HTR-8/SVneo (cell line): Measurements from ENCODE around the gene CXCL8.
"Not testable (repeated sequence)": the region's sequence is repeated elsewhere in the genome, so short reads cannot be mapped to it uniquely, and the experiment has no call there.

Experiments
- DNase-seq: peaks from one replicate; pipeline ENCODE4 v3.0.0; 2011; ENCODE audit warnings: low spot score, mixed read lengths; ENCODE audit not compliant: insufficient read length
- FAIRE-seq: peaks from 2 replicates; lab custom pipeline; 2011; peaks lifted over from hg19 to GRCh38; lab: Jason Lieb, UNC

The CXCL8 gene

GRCh38 chr4:73740353-73740778 is at the start of gene CXCL8:
Gene CXCL8, plus strand, starts transcription at chr4:73740569. Its CDS starts 90 bp downstream, at chr4:73740659.
- DNase-seq (no peak), FAIRE-seq (no peak)

GRCh38 chr4:73691201-73691600 is 49.2 kb upstream of the CXCL8 start:
- DNase-seq, FAIRE-seq: not testable (repeated sequence)

- FAIRE-seq = no peak
- DNase-seq = no peak
Measured at GRCh38 chr4:73691759-73692158, 48.6 kb upstream of the CXCL8 start.

DNA sequence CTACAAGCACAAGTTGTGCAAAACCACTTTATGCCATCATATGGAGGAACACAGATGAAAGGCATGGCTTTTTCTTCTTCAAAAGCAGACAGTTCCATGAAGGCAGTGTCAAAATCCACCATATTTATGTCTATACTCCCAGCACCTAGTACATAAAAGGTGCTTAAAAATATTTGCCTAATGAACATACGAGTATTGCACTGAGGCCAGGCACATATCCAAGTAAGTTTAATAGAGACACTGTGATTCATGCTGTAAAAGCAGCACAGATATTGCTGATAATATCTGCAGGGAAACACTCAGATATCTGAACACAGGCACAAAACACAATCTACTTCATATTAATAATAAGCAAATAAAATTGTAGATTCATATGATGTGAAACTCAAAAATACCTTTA is 48.1 kb upstream of the CXCL8 start:
- no peak for FAIRE-seq
- DNase-seq = no peak

DNA sequence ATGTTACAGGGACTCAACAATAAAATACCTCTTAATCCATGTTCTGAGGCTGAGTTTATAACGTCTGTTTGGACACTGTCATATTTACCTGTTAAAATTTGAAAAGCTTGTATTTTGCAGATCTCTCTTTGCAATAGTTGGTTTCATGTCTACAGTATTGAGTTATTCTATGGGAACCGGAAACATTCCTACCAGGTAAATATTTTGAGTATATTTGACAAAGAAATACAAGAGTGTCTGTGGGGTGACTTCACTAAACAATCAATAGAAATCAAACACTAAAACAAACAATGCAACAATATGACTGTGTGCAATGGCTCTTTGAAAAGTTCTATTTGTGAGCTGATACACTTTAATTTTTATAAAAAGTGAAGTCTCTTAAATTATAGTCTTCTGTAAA is 47.7 kb upstream of the CXCL8 start:
- DNase-seq = no peak

GRCh38 chr4:73693811-73694210 is 46.6 kb upstream of the CXCL8 start:
- DNase-seq (no peak), FAIRE-seq (no peak)

More for the DNA sequence above, 47.7 kb upstream of the CXCL8 start:
- FAIRE-seq = no peak

- DNase-seq = no peak
- FAIRE-seq = no peak
Measured at GRCh38 chr4:73698217-73698616, 42.2 kb upstream of the CXCL8 start.

GRCh38 chr4:73701116-73701515 is 39.3 kb upstream of the CXCL8 start:
- no peak for FAIRE-seq
- DNase-seq = no peak

DNA sequence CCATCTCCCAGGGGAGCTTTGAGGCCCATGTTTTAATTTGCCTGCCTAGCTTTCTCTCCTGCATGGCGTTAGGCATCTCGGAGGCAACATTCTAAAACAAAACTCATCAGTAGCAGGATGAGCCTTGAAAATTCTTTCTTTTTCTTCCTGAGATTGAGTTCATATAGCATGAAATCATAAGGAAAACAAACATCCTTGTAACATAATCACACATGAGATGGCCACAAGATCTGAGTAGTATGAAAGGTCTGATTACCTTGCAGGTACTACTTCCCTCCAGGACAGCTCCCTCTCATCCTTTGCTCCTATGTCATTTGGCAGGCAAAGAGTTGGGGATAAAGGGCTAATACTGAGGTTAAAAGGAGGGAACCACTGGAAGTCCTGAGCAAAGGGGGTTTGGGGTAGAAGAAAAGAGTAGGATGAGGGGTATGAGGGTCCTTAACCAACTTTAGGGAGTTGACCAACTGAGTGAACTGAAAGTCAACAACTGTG is 37.5 kb upstream of the CXCL8 start:
- no peak for FAIRE-seq
- no peak for DNase-seq

DNA sequence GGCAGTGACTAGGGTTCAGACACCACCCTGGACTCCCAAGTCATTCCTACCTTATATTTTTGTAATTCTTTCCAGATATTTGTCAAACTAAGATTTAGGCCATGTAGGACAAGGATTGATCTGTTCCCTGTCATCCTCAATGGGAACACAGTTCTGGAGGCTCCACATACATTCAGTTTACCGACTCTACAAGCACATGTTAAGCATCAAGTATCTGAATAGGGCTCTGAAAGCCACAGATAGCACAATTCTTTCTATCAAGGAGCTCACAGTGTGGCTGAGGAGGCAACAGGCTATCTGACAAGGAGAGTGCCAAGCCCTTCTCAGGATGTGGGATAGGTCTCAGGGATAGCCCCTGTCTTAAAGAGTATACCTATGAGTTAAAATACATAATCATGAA is 37.0 kb upstream of the CXCL8 start:
- no peak for DNase-seq
- no peak for FAIRE-seq

DNA sequence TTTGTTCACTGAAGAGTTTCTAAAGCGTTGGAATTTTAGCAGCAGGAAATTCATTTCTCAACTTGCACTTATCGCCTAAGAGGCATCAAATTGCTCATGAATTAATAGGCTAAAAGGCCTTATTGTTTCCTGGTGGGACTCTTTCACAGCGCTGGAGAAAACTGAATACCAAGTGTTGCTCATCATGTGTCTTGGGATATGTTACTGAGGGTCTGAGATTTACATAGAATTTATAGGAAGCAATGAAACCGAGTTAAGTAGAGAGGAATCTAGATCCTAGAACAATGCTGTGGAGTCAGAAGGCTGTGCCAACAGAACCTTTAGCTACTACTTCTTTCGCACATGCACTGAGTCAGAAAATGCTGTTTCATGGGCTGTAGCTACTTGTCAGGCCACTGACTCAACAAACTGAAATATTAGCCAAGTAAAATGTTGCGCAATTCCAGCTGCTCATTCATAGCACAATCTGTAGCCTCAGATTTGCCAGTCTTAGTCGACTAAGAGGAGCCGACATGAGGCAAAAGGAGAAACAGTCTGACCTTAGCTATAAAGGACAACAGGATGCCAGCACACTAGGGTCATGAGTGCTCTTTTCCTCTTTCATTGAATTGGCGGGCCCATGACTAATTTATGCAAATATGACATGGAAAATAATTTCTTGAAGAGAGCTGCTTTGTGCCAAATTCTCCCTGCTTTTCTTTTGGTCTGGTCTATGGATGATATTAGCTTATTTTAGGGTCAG is 35.9 kb upstream of the CXCL8 start:
- no peak for FAIRE-seq
- DNase-seq = peak; percentile 23

GRCh38 chr4:73705056-73705432 is 35.3 kb upstream of the CXCL8 start:
- DNase-seq (no peak), FAIRE-seq (no peak)

DNA sequence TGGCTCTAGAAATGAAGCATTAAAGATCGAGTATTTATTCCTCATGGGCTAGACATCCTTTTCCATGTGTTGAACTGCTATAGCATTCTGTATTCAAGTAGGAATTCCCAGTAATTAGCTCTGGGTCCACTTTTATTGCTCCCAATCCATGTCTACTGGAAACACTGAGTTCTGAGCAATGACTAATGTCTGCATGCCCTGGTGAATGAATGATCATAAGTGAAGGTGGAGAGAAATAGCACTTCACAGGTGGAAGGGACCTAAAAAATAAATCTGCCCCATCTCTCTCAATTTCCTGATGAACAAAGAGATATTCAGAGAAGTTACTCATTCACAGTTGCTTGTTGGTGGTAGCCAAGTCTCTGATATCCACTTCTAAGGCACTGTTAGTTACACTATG is 34.6 kb upstream of the CXCL8 start:
- FAIRE-seq (no peak), DNase-seq (no peak)

DNA sequence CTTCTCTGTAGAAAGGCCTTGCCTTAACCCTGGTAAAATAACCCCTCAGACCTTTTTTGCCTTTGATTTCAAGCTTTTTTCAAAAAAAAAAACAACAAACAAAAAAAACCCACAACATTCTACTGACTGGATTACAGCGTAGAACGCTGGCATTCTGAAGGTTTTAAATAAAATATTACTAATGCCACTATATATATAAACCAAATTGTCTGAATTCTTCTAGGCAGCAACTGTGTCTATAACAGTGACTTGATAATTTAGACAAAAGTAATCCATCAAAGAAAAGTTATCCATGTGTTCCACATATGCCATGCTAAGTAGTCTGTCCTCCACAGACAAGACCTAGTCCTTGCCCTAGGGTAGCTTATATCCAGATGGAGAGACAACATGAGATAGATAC is 33.6 kb upstream of the CXCL8 start:
- FAIRE-seq = no peak

DNA sequence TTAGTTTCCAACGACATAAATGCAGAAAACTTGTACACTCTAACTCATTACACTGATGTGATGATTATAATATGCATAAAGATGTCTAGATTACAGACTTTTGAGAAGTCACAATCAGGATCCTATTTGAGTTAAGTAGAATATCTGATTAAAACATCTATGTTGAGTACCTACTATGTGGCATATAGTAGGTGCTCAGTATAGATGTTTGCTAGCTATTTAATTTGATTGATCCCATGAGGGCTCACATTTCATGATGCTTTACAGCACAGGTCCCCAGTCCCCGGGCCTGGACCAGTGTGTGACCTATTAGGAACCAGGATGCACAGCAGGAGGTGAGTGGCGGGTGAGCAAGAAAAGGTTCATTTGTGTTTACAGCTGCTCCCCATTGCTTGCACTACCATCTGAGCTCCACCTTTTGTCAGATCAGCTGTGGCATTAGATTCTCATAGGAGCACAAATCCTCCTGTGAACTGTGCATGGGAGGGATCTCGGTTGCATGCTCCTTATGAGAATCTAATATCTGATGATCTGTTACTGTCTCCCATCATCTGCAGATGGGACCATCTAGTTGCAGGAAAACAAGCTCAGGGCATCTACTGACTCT is 33.0 kb upstream of the CXCL8 start:
- FAIRE-seq (no peak), DNase-seq (no peak)

More for the DNA sequence above, 33.6 kb upstream of the CXCL8 start:
- no peak for DNase-seq

GRCh38 chr4:73707918-73708577 is 32.3 kb upstream of the CXCL8 start:
- DNase-seq (no peak), FAIRE-seq (no peak)

DNA sequence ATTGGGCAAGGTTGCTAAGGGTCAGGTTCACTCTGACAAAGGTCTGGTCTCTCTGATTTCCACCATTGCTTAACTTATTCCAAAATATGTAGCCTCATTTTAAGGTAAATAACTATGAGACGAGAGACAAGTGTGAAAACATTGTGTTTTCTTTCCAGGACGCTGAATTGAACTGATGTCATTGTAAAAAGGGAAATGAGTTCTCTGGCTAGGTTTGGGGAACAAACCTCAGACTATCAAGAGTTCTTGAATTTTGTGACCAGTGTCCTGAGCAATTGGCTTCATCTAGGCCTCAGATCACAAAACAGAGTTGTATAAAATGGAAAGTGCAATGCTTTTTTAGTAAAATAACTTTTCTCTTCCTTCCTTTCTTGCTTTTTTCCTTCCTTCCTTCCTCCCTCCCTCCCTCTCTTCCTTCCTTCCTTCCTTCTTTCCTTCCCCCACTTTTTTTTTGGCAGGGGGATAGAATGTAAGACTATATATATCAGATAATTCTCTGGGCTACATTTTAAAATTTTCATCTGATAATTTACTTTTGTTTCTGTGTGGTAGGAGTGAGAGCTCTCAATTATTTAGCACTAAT is 30.8 kb upstream of the CXCL8 start:
- no peak for FAIRE-seq

GRCh38 chr4:73710094-73710493 is 30.3 kb upstream of the CXCL8 start:
- FAIRE-seq (no peak), DNase-seq (no peak)

More for the DNA sequence above, 30.8 kb upstream of the CXCL8 start:
- DNase-seq = no peak

- DNase-seq = no peak
- FAIRE-seq = no peak
Measured at GRCh38 chr4:73711989-73712388, 28.4 kb upstream of the CXCL8 start.

- no peak for DNase-seq
- no peak for FAIRE-seq
Measured at GRCh38 chr4:73713650-73714049, 26.7 kb upstream of the CXCL8 start.

GRCh38 chr4:73714647-73715046 is 25.7 kb upstream of the CXCL8 start:
- no peak for DNase-seq
- no peak for FAIRE-seq
